HUES64 (cell line): ENCODE results near the gene EXOC6.

ENCODE experiments used
- H3K27ac ChIP-seq: 2 replicates; pipeline ENCODE4 v1.7.0; 2013; ENCODE audit warnings: low read depth, low read length, inconsistent platforms
- H3K27me3 ChIP-seq: 2 replicates; pipeline ENCODE4 v1.6.1; 2013; ENCODE audit warnings: mild to moderate bottlenecking, low read length; ENCODE audit not compliant: insufficient read depth
- H3K36me3 ChIP-seq: 2 replicates; pipeline ENCODE4 v1.6.1; 2013; ENCODE audit warnings: mild to moderate bottlenecking, low read length; ENCODE audit not compliant: insufficient read depth
- H3K4me1 ChIP-seq: 2 replicates; pipeline ENCODE4 v1.6.1; 2013; ENCODE audit warnings: mild to moderate bottlenecking, low read length, moderate library complexity; ENCODE audit not compliant: insufficient read depth
- H3K4me3 ChIP-seq: 2 replicates; pipeline ENCODE4 v1.5.1; 2013; ENCODE audit warnings: mild to moderate bottlenecking, low read length, moderate library complexity
- H3K9ac ChIP-seq: 2 replicates; pipeline ENCODE4 v1.6.1; 2013; ENCODE audit warnings: mild to moderate bottlenecking, low read depth, low read length
- H3K9me3 ChIP-seq: 2 replicates; pipeline ENCODE4 v1.6.1; 2013; ENCODE audit warnings: low read depth, low read length; ENCODE audit not compliant: insufficient read depth
- WGBS: fragments of 150-250, 120-280 bp; methylation state at CpG from one replicate; pipeline ENCODE4 v1.1.7; 2013; ENCODE audit warnings: missing lambda C conversion rate; 5-methylcytosine and 5-hydroxymethylcytosine counted together

The EXOC6 gene

GRCh38 chr10:93074147-93074596 lies 225.9 kb downstream of the EXOC6 start:
- Histone ChIP-seq H3K27me3 (peaks cover 82% of the 10 kb centered on the region), H3K9ac (peak overlapping the region; percentile 56), H3K36me3 (peaks cover 13% of the 10 kb centered on the region), H3K9me3 (no peaks in the 10 kb centered on the region), H3K4me3 (peak overlapping the region; percentile 69), H3K4me1 (peaks cover 20% of the 10 kb centered on the region), H3K27ac (no peak overlapping the region)
- WGBS: under 1% methylated on average over 40 of the region's 40 CpGs

GRCh38 chr10:93074597-93075368 lies 226.5 kb downstream of the EXOC6 start:
- peaks cover 76% of the 10 kb centered on the region for H3K27me3 ChIP-seq
- no peaks in the 10 kb centered on the region for H3K9me3 ChIP-seq
- H3K9ac ChIP-seq: peak overlapping the region; percentile 56
- peaks cover 13% of the 10 kb centered on the region for H3K36me3 ChIP-seq
- peaks cover 20% of the 10 kb centered on the region for H3K4me1 ChIP-seq
- H3K4me3 ChIP-seq: peak overlapping the region; percentile 69
- under 1% methylated on average over 67 of the region's 67 CpGs for WGBS
- no peak overlapping the region for H3K27ac ChIP-seq

- H3K4me1 ChIP-seq: peaks cover 23% of the 10 kb centered on the region
- H3K4me3 ChIP-seq: peak overlapping the region; percentile 69
- 11% methylated on average over 25 of the region's 25 CpGs for WGBS
- H3K27me3 ChIP-seq: peaks cover 68% of the 10 kb centered on the region
- peaks cover 13% of the 10 kb centered on the region for H3K36me3 ChIP-seq
- H3K9ac ChIP-seq: peak overlapping the region; percentile 56
- no peaks in the 10 kb centered on the region for H3K9me3 ChIP-seq
- no peak overlapping the region for H3K27ac ChIP-seq
Observed at GRCh38 chr10:93075369-93076221, 227.3 kb downstream of the EXOC6 start.

- Histone ChIP-seq H3K36me3 (peaks cover 13% of the 10 kb centered on the region), H3K27ac (no peak overlapping the region), H3K9me3 (no peaks in the 10 kb centered on the region), H3K4me3 (peak overlapping the region; percentile 69), H3K4me1 (peaks cover 20% of the 10 kb centered on the region), H3K9ac (no peak overlapping the region), H3K27me3 (peaks cover 55% of the 10 kb centered on the region)
- WGBS: 73% methylated on average over 2 of the region's 2 CpGs
Observed at GRCh38 chr10:93076871-93077270, 228.6 kb downstream of the EXOC6 start.

GRCh38 chr10:93077860-93078337 lies 229.6 kb downstream of the EXOC6 start:
- H3K9me3 ChIP-seq: no peaks in the 10 kb centered on the region
- H3K9ac ChIP-seq: no peak overlapping the region
- H3K36me3 ChIP-seq: peaks cover 13% of the 10 kb centered on the region
- H3K27me3 ChIP-seq: peaks cover 45% of the 10 kb centered on the region
- no peak overlapping the region for H3K4me3 ChIP-seq
- H3K4me1 ChIP-seq: peaks cover 16% of the 10 kb centered on the region
- no peak overlapping the region for H3K27ac ChIP-seq
- WGBS: 84% methylated on average over 5 of the region's 5 CpGs

- H3K4me1 ChIP-seq: peaks cover 16% of the 10 kb centered on the region
- no peaks in the 10 kb centered on the region for H3K9me3 ChIP-seq
- no peak overlapping the region for H3K27ac ChIP-seq
- H3K9ac ChIP-seq: no peak overlapping the region
- 77% methylated on average over 9 of the region's 9 CpGs for WGBS
- H3K4me3 ChIP-seq: no peak overlapping the region
- peaks cover 13% of the 10 kb centered on the region for H3K36me3 ChIP-seq
- H3K27me3 ChIP-seq: peaks cover 26% of the 10 kb centered on the region
Observed at GRCh38 chr10:93079663-93080349, 231.5 kb downstream of the EXOC6 start.

GRCh38 chr10:93080350-93081046 lies 232.2 kb downstream of the EXOC6 start:
- no peak overlapping the region for H3K9ac ChIP-seq
- no peak overlapping the region for H3K4me3 ChIP-seq
- peaks cover 19% of the 10 kb centered on the region for H3K27me3 ChIP-seq
- H3K4me1 ChIP-seq: peaks cover 14% of the 10 kb centered on the region
- H3K9me3 ChIP-seq: no peaks in the 10 kb centered on the region
- 66% methylated on average over 22 of the region's 22 CpGs for WGBS
- H3K36me3 ChIP-seq: peaks cover 13% of the 10 kb centered on the region
- H3K27ac ChIP-seq: no peak overlapping the region

- peaks cover 13% of the 10 kb centered on the region for H3K36me3 ChIP-seq
- H3K4me1 ChIP-seq: peaks cover 10% of the 10 kb centered on the region; the same call in 1 of the 2 replicates
- H3K9ac ChIP-seq: no peak overlapping the region
- no peak overlapping the region for H3K4me3 ChIP-seq
- no peak overlapping the region for H3K27ac ChIP-seq
- WGBS: 92% methylated on average over 3 of the region's 3 CpGs
- no peaks in the 10 kb centered on the region for H3K9me3 ChIP-seq
- H3K27me3 ChIP-seq: peaks cover 10% of the 10 kb centered on the region
Observed at GRCh38 chr10:93081318-93081717, 233.0 kb downstream of the EXOC6 start.

- Histone ChIP-seq H3K9me3 (no peaks in the 10 kb centered on the region), H3K4me1 (peaks cover 5% of the 10 kb centered on the region; the same call in 1 of the 2 replicates), H3K9ac (no peak overlapping the region), H3K27me3 (peaks cover 5% of the 10 kb centered on the region), H3K27ac (no peak overlapping the region), H3K36me3 (peaks cover 8% of the 10 kb centered on the region), H3K4me3 (no peak overlapping the region)
- 83% methylated on average over 10 of the region's 10 CpGs for WGBS
Observed at GRCh38 chr10:93081834-93082233, 233.5 kb downstream of the EXOC6 start.

GRCh38 chr10:93083743-93084539 lies 235.6 kb downstream of the EXOC6 start:
- Histone ChIP-seq H3K27me3 (no peaks in the 10 kb centered on the region), H3K4me3 (no peak overlapping the region), H3K27ac (no peak overlapping the region), H3K4me1 (peaks cover 18% of the 10 kb centered on the region), H3K9me3 (no peaks in the 10 kb centered on the region), H3K36me3 (no peaks in the 10 kb centered on the region), H3K9ac (no peak overlapping the region)
- 84% methylated on average over 7 of the region's 7 CpGs for WGBS
